IPS-11a (cell line): ENCODE data around the gene RALGAPA2.

Source experiments
- H3K4me3 ChIP-seq: one replicate; pipeline ENCODE4 v1.5.1; 2013; ENCODE audit warnings: low read depth, low read length, control low read depth

Gene RALGAPA2

GRCh38 chr20:20729563-20729962, 17.1 kb upstream of the RALGAPA2 start:
- H3K4me3 ChIP-seq: no peak overlapping the region

- H3K4me3 ChIP-seq: no peak overlapping the region
These were observed 9.0 kb upstream of the RALGAPA2 start for GRCh38 chr20:20721489-20721888.

- H3K4me3 ChIP-seq: no peak overlapping the region
These were observed 7.7 kb upstream of the RALGAPA2 start for GRCh38 chr20:20720158-20720557.

GRCh38 chr20:20719411-20719810, 7.0 kb upstream of the RALGAPA2 start:
- no peak overlapping the region for H3K4me3 ChIP-seq

GRCh38 chr20:20713244-20713765, 861 bp upstream of the RALGAPA2 start:
- H3K4me3 ChIP-seq: peak overlapping the region; percentile 69

- peak overlapping the region; percentile 69 for H3K4me3 ChIP-seq
These were observed 405 bp downstream of the RALGAPA2 start for GRCh38 chr20:20712004-20712473.

- H3K4me3 ChIP-seq: peak overlapping the region; percentile 69
These were observed 1.0 kb downstream of the RALGAPA2 start for GRCh38 chr20:20711413-20711812.

- no peak overlapping the region for H3K4me3 ChIP-seq
These were observed 1.8 kb downstream of the RALGAPA2 start for GRCh38 chr20:20710443-20711315.

- H3K4me3 ChIP-seq: no peak overlapping the region
These were observed 2.6 kb downstream of the RALGAPA2 start for GRCh38 chr20:20709887-20710286.

GRCh38 chr20:20706285-20706684, 6.2 kb downstream of the RALGAPA2 start:
- H3K4me3 ChIP-seq: no peak overlapping the region

- H3K4me3 ChIP-seq: no peak overlapping the region
These were observed 9.9 kb downstream of the RALGAPA2 start for GRCh38 chr20:20702330-20703245.

- no peak overlapping the region for H3K4me3 ChIP-seq
These were observed 12.5 kb downstream of the RALGAPA2 start for GRCh38 chr20:20699917-20700316.

- H3K4me3 ChIP-seq: no peak overlapping the region
These were observed 13.3 kb downstream of the RALGAPA2 start for GRCh38 chr20:20699144-20699543.

GRCh38 chr20:20697325-20697845, 15.1 kb downstream of the RALGAPA2 start:
- H3K4me3 ChIP-seq: no peak overlapping the region

- H3K4me3 ChIP-seq: no peak overlapping the region
These were observed 17.1 kb downstream of the RALGAPA2 start for GRCh38 chr20:20695250-20695816.

- no peak overlapping the region for H3K4me3 ChIP-seq
These were observed 17.9 kb downstream of the RALGAPA2 start for GRCh38 chr20:20694591-20694990.

GRCh38 chr20:20692587-20692986, 19.9 kb downstream of the RALGAPA2 start:
- H3K4me3 ChIP-seq: no peak overlapping the region

- H3K4me3 ChIP-seq: no peak overlapping the region
These were observed 20.8 kb downstream of the RALGAPA2 start for GRCh38 chr20:20691477-20692235.

- H3K4me3 ChIP-seq: no peak overlapping the region
These were observed 21.6 kb downstream of the RALGAPA2 start for GRCh38 chr20:20690676-20691476.
